GM19238 (cell line): ENCODE results near the gene IL24.

Source experiments
- DNase-seq: peaks from one replicate; pipeline ENCODE4 v3.0.0; 2011; ENCODE audit warnings: low spot score; ENCODE audit not compliant: insufficient read length

IL24 gene

GRCh38 chr1:206878456-206878855 lies 18.8 kb upstream of the IL24 start:
- DNase-seq, result no peak

DNA sequence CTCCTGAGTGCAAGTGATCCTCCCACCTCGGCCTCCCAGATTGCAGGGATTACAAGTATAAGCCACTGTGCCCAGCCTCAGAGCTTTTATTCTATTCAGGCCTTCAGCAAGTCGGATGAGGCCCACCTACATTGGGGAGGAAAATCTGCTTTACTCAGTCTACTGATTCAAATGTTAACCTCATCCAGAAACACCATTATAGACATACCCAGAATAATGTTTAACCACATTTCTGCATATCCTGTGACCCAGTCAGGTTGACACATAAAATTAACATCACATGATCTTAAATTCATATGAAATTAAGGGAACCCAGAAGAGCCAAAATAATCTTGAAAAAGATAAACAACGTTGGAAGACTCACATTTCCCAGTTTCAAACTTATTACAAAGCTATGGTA lies 16.9 kb upstream of the IL24 start:
- no peak for DNase-seq

- no peak for DNase-seq
Observed at GRCh38 chr1:206882555-206882954, 14.7 kb upstream of the IL24 start.

GRCh38 chr1:206883160-206883559 lies 14.1 kb upstream of the IL24 start:
- no peak for DNase-seq

- DNase-seq, result no peak
Observed at GRCh38 chr1:206883876-206884275, 13.4 kb upstream of the IL24 start.

GRCh38 chr1:206885341-206886060 lies 11.7 kb upstream of the IL24 start:
- DNase-seq, result no peak

DNA sequence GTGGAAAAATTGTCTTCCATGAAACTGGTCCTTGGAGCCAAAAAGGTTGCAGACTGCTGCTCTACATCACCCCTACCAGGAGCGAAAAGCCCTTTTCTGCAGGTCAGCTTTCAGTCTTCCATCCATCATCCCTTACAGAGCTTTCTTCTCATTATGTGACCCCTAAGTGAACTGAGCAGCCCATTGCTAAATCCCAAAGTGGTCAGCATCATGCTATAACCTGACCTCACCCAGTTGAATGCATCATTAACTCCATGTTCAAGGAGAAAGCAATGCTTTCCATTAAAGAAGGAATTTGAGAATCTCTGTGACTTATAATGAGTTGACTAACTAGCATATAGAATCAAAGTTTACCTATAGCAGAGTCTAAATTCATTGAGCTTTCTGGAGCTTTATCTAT lies 10.4 kb upstream of the IL24 start:
- no peak for DNase-seq

DNA sequence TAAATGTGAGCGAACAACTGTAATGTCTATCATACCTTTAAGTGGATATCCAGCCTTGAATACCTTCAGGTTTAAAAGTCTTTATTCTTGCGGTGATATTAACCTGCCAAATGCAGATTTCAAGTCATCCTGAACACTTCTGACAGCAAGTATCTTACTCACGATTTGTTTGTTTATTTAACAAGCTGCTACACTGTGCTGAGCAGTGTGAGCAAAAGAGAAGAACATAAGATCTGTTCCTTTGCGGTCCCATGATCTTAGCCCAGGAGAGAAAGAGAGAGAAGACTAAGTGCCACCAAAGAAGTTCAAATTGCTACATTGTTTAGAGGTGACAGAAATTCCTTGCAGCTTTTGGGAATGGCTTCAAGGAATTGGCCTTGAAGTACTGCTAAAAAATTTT lies 9.5 kb upstream of the IL24 start:
- no peak for DNase-seq

- DNase-seq, result no peak
Observed at GRCh38 chr1:206890125-206891060, 6.8 kb upstream of the IL24 start.

GRCh38 chr1:206891412-206891811 lies 5.8 kb upstream of the IL24 start:
- no peak for DNase-seq

DNA sequence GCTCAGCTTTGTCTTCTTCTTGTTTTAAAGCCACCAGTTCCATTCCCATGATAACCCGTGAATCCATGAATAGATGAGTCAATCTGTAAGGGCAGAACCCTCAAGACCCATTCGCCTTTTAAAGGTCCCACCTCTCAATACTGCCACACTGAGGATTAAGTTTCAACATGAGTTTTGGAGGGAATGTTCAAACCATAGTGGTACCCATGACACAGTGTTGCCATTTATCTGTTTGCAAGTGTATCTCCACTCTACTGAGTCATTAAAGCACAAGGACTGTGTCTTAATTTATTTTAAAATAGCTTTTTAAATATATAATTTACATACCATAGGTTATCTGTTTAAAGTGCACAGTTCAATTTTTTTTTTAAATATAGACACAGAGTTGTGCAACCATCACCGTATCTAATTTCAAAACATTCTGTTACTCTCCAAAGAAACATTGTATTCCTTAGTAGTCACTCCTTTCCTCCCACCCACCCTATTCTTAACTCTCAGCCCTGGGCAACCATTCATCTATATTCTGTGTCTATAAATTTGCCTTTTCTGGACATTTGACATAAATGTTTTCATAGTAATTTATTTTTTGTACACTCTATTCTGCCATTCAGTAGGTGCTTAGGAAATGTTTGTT lies 4.8 kb upstream of the IL24 start:
- no peak for DNase-seq

DNA sequence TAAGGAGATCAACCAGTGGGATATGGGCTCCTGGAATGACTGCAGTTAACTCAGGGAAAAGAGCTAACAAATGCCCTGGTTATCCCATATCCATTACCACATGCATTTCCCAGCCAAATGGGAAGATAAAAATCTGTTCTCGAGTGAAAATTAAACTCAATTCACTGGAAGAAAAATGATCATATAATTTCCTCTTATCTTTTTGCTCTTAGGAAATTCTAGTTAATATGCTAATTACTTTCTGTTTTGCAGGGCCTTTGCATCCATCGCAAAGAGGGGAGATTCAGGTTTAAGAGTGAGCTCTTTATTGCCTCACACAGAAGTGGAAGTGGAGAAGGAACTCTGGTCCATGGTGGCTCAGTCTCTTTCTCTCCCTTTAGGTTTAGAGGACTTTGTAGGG lies 3.9 kb upstream of the IL24 start:
- no peak for DNase-seq

DNA sequence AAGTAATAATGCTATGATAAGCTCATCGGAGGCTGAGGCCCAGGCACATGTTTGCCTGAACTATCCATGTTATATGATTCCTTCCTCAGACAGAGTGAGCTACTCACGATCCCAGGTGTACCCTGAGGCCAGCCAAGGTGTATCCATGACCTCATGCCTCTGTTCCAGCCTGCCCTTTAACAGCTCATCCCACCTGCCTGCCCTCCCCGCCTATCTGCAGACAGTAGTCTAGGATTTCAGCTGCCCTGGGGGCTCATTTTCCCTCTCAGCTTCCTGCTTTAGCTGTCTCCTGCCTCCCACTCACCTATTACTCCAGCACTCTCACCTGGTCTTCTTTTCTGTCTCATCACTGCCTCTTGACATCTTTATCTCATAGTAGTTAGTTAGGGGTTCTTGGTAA lies 1.9 kb upstream of the IL24 start:
- DNase-seq, result no peak

DNA sequence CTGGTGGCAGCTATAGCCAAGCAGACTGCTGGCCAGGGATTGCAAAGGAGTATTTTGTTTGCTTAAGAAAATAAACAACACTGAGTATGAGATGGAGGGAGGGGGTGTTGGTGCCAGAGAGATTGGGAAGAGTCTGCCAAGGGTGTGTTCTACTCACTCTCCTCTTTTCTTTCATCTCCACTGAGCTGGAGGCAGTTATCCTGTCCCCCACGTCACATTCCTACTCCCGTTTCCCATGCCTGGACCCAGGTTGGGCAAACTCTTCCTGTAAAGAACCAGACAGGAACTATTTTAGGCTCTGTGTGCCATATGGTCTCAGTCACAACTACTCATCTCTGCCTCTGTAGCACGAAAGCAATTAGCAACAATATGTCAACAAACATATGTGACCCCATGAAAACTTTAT lies 1.4 kb upstream of the IL24 start:
- no peak for DNase-seq

- no peak for DNase-seq
Observed at GRCh38 chr1:206896261-206896660, 982 bp upstream of the IL24 start.

- DNase-seq, result no peak
Observed at GRCh38 chr1:206898089-206898914, 1.1 kb downstream of the IL24 start.

DNA sequence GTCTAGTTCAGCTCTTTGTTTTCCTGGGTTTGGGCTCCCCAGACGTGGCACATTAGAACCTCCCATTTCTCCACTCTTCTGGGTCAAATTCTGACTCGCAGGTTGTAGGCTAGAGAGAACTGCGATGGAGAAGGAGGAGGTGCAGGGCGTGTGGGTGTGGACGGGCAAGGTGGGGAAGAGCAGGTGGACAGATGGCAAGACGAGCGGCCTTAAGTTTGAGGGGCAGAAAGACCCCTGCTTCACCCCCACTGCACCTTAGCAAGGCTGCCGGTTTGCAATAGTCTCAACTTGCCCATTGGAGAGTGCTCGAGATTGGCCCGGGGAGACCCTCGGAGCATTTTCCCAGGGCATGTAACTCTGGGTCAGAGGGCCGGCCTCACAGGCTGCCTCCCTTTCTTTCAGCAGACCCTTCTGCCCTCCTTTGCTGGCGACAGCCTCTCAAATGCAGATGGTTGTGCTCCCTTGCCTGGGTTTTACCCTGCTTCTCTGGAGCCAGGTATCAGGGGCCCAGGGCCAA lies 1.7 kb downstream of the IL24 start:
- no peak for DNase-seq

GRCh38 chr1:206899717-206900116 lies 2.5 kb downstream of the IL24 start:
- DNase-seq, result no peak

DNA sequence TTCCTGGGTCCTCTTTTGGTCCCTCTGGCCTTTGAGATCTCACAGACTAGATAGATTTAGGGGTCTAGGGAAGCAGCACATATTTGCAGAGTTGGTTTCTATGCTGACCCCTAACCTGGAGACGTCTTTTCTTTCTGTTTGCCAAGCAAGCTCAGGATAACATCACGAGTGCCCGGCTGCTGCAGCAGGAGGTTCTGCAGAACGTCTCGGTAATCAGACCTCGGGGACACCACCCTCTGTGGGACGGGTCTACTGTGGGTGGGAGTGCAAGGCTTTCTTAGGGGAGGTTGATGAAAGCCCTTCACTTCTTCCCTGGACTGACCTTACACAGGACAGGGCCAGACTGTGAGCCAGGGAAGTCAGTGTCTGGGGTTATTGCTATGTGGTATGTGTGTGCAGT lies 2.9 kb downstream of the IL24 start:
- no peak for DNase-seq

- no peak for DNase-seq
Observed at GRCh38 chr1:206901944-206902343, 4.7 kb downstream of the IL24 start.

DNA sequence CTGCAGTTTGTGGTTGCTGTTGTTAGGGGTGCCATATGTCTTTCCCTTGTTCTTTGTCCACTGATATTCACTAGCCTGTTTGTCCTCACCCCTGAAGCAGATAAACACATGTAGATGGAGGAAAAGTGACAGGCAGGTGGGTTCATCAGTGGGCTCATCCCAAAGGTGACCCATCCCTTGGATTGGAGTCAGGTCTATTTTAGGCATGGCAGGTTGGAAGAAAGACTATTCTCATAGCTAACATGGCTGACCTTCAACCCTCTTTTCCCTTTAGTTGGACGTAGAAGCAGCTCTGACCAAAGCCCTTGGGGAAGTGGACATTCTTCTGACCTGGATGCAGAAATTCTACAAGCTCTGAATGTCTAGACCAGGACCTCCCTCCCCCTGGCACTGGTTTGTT lies 5.5 kb downstream of the IL24 start:
- no peak for DNase-seq
